SHP77 treated with DMSO at 0.1 percent for 48 hours (cell line): ENCODE results near the gene RAB20.
"Not testable (repeated sequence)": the region's sequence is repeated elsewhere in the genome, so short reads cannot be mapped to it uniquely, and the experiment has no call there.

Source experiments
- DNase-seq: peaks from one replicate; lab custom pipeline; 2025; lab: John Stamatoyannopoulos, UW

The RAB20 gene, protein sequence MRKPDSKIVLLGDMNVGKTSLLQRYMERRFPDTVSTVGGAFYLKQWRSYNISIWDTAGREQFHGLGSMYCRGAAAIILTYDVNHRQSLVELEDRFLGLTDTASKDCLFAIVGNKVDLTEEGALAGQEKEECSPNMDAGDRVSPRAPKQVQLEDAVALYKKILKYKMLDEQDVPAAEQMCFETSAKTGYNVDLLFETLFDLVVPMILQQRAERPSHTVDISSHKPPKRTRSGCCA

DNA sequence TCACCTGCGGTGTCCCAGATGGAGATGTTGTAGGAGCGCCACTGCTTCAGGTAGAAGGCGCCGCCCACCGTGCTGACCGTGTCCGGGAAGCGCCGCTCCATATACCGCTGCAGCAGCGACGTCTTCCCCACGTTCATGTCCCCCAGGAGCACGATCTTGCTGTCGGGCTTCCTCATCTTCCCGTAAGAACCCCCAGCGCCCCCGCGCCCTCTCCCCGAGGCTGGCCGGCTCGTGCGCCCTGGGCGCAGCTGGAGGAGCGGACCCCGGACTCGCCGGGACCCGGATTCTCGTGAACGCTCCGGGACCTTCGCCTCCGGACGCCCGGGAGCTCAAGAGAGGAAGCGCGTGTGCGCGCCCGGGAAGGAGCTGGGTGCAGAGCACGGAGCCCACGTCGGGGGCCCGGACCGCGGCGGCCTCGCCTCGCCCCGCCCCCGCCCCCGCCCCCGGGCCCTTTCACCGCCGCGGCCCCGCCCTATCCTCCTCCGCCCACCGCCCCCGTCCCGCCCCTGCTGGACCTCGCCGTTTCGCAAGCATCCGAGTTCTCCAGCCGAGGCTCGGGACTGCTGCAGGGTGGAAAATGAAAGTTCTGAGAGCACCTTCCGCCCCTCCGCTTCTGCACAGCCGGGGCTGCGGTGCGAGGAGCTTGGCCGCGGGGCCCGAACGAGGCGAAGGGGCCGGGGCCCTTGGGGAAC lies at the start of gene RAB20:
RAB20 (minus strand) TSS at position 379 of the 692 bp plus-strand sequence; CDS start at position 176, 203 bp downstream.
- peak; percentile 51 for DNase-seq

DNA sequence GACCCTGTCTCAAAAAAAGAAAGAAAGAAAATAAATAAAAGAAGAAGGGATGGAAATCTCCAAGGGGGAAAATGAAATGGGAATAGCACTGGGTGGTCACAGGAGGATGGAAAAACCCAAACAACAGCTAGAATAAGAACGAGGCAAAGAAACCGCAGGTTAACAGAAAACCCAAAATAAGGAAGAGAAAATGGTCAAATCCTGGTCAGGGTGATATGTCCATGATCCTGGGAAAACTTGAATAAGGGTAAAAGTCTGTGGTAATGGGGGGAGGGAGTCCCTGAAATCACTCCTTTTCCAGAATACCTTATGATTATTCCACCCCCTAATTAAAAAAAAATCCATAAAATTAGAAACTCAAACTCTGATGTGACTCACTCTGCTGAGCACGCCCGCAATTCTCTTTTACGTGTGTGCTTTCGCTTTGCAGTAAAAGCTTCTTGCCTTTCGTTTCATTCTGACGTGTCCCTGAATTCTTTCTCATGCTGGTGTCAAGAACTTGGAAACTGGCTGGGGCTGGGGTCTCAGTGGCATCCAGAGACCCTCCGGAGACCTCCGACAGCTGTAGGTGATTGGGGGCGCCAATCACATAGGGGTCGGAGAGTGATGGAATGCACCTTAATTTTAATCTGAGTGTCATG lies 49.6 kb upstream of the RAB20 start:
- DNase-seq, result no peak

DNA sequence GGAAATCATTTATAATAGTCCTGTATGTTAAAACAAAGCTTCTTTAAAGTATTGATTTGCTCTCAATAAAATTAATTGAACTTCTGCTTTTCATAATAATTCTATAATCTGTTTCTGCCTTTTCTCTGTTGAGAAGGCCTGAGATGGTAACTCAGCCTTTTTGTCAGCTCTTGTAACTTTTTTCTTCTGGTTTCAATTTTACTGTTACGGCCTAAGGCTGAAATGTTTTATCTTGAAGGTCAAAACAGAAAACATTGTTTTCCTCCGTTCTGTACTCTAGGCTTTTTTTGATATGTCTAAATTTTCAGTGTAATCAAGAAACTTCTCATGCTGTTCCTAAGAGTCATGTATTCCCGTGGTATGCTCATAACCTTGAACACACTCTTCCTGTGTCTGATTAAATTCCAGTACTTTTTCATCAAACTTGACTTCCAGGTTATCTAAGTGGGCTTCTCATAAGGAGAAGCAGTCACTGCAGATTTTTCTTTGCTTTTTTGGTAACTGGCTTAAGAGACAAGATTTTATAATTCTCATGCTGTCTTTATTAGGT lies 46.2 kb upstream of the RAB20 start:
- no peak for DNase-seq

GRCh38 chr13:110606281-110606680 lies 44.8 kb upstream of the RAB20 start:
- DNase-seq, result not testable (repeated sequence)

DNA sequence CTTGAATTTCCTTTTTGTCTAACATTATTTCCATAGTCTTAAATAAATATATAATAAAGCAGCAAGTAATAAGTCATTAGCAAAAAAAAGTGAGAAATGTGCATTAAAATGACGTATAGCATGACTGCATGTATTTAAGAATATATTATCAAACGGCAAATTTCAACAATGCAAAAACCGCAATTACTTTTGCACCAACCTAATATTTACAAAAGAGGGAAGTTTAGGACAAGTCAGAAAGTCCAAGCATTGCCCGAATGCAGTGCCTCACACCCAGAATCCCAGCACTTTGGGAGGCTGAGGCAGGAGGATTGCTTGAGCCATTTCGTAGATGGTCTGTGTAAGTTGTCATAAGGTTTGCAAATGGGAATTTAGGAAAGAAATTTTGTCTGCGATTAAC lies 43.6 kb upstream of the RAB20 start:
- DNase-seq, result no peak

GRCh38 chr13:110600980-110601379 lies 39.5 kb upstream of the RAB20 start:
- no peak for DNase-seq

DNA sequence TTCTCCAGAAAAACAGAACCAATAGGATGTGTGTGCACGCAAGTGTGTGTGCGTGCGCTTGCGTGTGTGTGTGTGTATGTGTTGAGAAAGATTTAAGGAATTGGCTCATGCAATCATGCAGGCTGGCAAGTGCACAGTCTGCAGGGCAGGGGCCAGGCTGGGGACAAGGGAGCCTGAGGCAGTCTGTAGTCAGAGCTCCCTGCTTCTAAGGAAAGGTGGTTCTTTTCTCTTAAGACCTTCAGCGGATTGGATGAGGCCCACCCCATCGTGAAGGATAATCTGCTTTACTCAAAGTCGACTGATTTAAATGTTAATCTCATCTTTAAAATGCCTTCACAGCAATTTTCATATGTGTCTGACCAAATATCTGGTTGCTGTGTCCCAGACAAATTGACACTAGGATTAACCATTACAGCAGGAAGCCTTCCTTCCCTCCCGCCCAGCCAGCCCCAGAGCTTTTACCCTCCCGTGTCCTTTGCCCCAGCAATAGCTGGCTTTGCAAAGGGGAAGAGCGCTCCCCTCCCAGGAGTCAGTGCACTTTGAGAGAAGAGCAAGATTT lies 38.8 kb upstream of the RAB20 start:
- DNase-seq, result no peak

GRCh38 chr13:110597041-110597689 lies 35.6 kb upstream of the RAB20 start:
- DNase-seq, result no peak

DNA sequence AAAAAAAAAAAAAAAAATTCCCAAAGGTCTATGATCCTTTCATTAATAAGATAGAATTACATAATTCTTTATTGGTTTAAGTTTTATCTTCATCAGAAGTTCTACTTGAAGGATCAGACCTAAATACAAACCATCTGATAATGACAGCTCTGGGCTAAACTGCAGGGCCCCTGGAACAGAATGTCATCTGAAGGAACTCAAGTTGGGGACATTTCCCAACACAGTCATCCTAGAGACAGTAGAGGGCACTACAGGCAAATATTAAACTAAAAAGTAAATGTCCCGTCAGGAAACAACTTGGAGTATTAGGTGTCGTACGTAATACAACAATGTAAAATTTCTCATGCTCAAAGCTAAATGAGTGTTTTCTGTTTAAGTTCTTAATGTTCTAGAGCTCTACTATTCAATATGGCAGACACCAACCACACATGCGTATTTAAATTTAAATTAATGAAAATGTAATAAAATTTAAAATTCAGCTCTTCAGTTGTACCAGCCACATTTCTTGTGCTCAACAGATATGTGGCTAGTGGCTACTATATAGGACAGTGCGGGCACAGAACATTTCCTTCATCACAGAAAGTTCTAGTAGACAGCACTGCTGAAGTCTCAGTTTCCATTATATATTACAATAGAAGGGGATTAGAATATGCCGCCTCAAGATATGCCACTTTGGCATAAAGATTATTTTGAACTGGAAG lies 32.1 kb upstream of the RAB20 start:
- DNase-seq, result peak; percentile 43

GRCh38 chr13:110592665-110593064 lies 31.1 kb upstream of the RAB20 start:
- no peak for DNase-seq

DNA sequence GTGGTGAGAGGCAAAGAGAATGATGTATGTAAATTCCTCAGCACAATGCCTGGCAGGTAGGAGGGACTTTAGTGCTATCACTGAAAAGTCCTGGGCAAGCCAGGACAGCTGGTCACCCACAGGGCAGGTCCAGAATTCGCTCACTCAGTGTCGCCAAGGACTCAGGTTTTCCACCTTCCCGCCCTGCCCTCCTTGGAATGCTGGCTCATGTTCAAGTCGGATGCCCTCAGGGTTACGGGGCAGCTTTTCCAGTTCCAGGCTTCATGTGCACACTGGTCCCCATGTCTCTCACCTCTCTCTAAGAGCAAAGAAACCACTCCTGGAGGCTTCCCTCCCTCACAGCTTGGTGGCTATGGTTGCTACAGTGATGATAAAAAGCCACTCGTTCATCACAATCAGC lies 29.1 kb upstream of the RAB20 start:
- no peak for DNase-seq

DNA sequence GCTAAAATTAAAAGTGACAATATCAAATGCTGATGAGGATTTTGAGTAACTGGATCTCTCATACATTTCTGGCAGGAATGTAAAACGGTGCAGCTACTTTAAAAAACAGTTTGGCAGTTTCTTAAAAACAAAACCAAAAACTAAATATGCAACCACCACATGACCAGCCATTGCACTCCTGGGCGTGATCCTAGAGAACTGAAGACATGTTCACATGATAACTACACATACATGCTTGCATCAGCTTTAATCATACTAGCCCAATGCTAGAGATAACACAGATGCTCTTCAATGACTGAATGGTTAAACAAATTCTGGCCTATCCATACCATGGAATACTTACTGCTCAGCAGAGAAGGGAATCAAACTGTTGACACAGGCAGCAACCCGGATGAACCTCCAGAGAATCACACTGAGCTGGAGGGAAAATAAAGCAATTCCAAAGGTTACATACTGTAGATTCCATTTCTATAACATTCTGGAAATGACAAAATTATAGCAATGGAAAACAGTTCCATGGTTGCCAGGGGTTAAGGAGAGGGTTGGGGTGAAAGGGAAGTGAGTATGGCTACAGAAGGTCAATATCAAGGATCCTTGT lies 28.4 kb upstream of the RAB20 start:
- no peak for DNase-seq

GRCh38 chr13:110583178-110583865 lies 21.8 kb upstream of the RAB20 start:
- DNase-seq, result no peak

DNA sequence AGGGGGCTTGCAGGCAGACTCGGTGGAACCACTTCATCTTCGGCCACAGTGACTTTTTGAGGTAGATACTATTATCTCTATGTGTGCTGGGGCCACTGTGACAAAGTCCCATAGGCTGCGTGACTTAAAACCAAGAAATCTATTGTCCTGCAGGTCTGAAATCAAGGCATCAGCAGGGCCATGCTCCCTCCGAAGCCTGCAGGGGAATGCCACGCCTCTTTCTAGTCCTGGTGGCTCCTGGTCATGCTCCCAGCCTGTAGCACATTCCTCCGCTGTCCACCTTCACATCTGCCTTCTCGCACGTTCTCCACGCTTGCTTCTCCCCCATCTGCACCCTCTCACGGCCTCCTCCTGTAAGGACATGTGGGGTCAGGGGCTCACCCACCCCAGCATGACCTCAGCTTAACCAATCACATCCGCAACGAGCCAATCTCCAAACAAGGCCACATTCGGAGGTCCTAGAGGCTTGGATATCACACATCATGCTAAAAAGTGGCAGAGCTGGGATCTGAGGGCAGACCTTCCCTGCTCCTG lies 21.0 kb upstream of the RAB20 start:
- DNase-seq, result no peak

GRCh38 chr13:110581506-110582185 lies 20.1 kb upstream of the RAB20 start:
- no peak for DNase-seq

DNA sequence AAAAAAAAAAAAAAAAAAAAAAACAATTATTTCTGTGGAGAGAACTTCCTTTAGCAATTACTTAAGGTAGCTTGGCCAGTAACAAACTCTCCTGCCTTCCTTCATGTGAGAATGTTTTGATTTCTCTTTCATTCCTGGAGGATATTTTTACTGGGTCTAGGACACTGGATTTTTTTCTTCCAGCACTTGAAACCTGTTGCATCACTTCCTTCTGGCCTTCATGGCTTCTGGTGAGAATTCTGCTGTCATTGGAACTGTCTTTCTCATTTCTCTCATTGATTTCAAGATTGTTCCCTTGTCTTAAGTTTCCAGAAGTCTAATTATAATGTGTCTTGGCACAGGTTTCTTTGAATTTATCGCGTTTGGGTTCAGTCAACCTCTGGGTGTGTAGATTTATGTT lies 19.3 kb upstream of the RAB20 start:
- no peak for DNase-seq

DNA sequence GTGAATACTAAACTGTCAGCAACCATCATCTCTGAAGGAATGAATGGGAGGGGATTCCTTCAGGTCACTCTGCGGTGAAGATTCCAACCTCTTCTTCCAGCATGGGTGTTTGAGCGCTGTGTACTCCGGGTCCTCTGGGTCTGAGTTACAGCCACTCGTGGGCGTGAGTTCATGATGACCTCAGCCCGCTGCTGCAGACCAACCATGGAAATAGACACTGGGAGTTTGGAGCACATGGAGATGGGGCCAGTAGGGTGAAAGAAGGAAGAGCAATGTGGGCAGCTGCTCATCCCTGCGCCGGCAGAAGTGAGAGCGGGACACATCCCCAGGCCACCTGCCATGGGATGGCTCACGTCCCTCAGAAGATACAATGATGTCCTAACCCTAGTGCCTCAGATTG lies 16.8 kb upstream of the RAB20 start:
- DNase-seq, result no peak

GRCh38 chr13:110576736-110577476 lies 15.4 kb upstream of the RAB20 start:
- no peak for DNase-seq

DNA sequence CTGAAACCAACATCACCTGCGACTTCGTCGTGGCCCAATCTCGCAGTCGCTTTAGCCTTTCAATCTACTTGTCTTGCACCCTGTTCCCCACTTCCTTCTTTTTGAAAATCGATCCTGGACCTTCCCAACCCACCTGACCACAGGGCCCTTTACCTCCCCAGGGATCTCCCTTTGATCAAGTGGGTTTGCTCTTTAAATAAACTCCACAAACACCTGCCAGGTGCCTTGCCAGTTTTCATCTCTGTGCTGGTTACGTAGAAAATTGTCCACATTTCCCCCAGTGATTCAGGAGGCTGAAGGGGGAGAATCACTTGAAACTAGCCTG lies 14.5 kb upstream of the RAB20 start:
- DNase-seq, result no peak
